Uterus (tissue), 2 donors: Measurements from ENCODE around the gene SCT.

Experiments
- CTCF ChIP-seq, 4 experiments: fragments of 200-600 bp in 2 of 4; fragments of 450-650 bp in 2 of 4; sonication (generic) in 2 of 4; IDR thresholded peaks; one replicate each; pipeline ENCODE4 v1.5.1; 2016 to 2019; ENCODE audit warnings: antibody characterized with exemption in 4 of 4, mild to moderate bottlenecking in 2 of 4, moderate library complexity in 1 of 4
- POLR2A ChIP-seq, 2 donors: fragments of 450-650 bp; IDR thresholded peaks; one replicate each; pipeline ENCODE4 v1.6.1; 2016; ENCODE audit warnings: antibody characterized with exemption in 2 of 2, mild to moderate bottlenecking in 1 of 2, moderate library complexity in 1 of 2

DNA sequence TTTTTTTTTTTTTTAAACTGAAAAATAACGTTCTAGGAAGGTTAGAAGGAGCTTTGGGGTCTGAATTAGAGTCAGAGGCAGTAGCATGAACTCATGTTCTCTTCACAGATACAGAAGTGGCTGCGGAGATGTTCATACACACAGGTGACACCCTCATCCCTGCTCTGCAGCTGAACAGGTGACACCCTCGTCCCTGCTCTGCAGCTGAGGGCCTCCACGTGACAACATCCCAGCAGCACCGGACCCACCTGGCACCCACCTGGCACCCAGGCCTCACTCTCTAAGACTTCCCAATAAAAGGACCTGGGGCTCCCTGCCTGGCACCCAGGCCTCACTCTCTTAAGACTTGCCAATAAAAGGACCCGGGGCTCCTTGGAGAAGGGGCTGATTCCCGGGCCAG, 29.9 kb upstream of the SCT start:
- no peak for TF ChIP-seq POLR2A (IDR thresholded peaks at IDR 0.05)
- no peak for TF ChIP-seq CTCF (IDR thresholded peaks at IDR 0.05)
